Esophagus muscularis mucosa (tissue), 4 donors: ENCODE results near the gene ATP6V1C2. TPM values are rescaled to one million over a fixed set of nuclear protein-coding genes. Genes with fewer than 3 reads are reported as not detected.
"Not testable (repeated sequence)": the region's sequence is repeated elsewhere in the genome, so short reads cannot be mapped to it uniquely, and the experiment has no call there.

ENCODE experiments used
- DNase-seq: peaks from one replicate; pipeline ENCODE4 v3.0.0-alpha.2; 2017; ENCODE audit errors: extremely low spot score
- H3K27ac ChIP-seq, 4 donors: fragments of 200-600 bp; sonication (generic); replicated peaks in 1 of 4; 1 replicate in 3 of 4; 2 replicates in 1 of 4; pipeline ENCODE4 v1.5.1; 2016 to 2019; ENCODE audit warnings: mild to moderate bottlenecking in 1 of 4
- H3K27me3 ChIP-seq, 4 donors: fragments of 200-600 bp; sonication (generic); one replicate each; pipeline versions ENCODE4 v1.5.1 to v1.6.0; 2016 to 2019
- H3K36me3 ChIP-seq, 4 donors: fragments of 200-600 bp; sonication (generic); one replicate each; pipeline ENCODE4 v1.5.1; 2016 to 2019
- H3K4me1 ChIP-seq, 4 donors: fragments of 200-600 bp; sonication (generic); one replicate each; pipeline ENCODE4 v1.5.1; 2016 to 2019
- H3K4me3 ChIP-seq, 4 donors: fragments of 200-600 bp; sonication (generic); 1 replicate in 2 of 4; 2 replicates in 2 of 4; pipeline ENCODE4 v1.5.1; 2016 to 2019; ENCODE audit warnings: mild to moderate bottlenecking in 4 of 4, moderate library complexity in 1 of 4
- H3K9me3 ChIP-seq, 4 donors: fragments of 200-600 bp; sonication (generic); 1 replicate in 3 of 4; 2 replicates in 1 of 4; pipeline ENCODE4 v1.5.1; 2016 to 2019
- EP300 ChIP-seq: sonication (generic); formaldehyde crosslinking; IDR thresholded peaks from one replicate; pipeline ENCODE4 v1.6.1; 2017; ENCODE audit warnings: antibody characterized with exemption
- POLR2A ChIP-seq: fragments of 450-650 bp; IDR thresholded peaks from one replicate; pipeline ENCODE4 v1.6.1; 2017; ENCODE audit warnings: antibody characterized with exemption, moderate library complexity, mild to moderate bottlenecking, low read depth
- POLR2AphosphoS5 ChIP-seq, 2 donors: sonication (generic); formaldehyde crosslinking; IDR thresholded peaks; one replicate each; pipeline ENCODE4 v1.6.1; 2017; ENCODE audit warnings: antibody characterized with exemption in 2 of 2
- WGBS: methylation state at CpG from one replicate; pipeline ENCODE4 v1.1.5; 2018; 5-methylcytosine and 5-hydroxymethylcytosine counted together
- intact Hi-C: fragments of 100-400 bp; cut with DNase I; formaldehyde crosslinking; loops from one replicate; pipeline ENCODE4 v1.15.1; 2023
- total RNA-seq, 4 donors: library from RNA; depleted of rRNA; stranded (reverse); fragments of >200 nt; gene quantifications; one replicate each; pipeline versions ENCODE4 v1.1.0 to v1.2.1, GENCODE V29; 2016
- TF ChIP-seq, protein P1 (sequence below), 3 experiments: fragments of 200-600 bp in 2 of 3; fragments of 450-650 bp in 1 of 3; sonication (generic) in 2 of 3; IDR thresholded peaks; one replicate each; pipeline ENCODE4 v1.5.1; 2017 to 2019; ENCODE audit warnings: antibody characterized with exemption in 3 of 3, mild to moderate bottlenecking in 2 of 3, moderate library complexity in 1 of 3

ATP6V1C2 gene
- total RNA-seq, 4 donors from 2014 or later = 0.17 TPM; not detected in 3

DNA sequence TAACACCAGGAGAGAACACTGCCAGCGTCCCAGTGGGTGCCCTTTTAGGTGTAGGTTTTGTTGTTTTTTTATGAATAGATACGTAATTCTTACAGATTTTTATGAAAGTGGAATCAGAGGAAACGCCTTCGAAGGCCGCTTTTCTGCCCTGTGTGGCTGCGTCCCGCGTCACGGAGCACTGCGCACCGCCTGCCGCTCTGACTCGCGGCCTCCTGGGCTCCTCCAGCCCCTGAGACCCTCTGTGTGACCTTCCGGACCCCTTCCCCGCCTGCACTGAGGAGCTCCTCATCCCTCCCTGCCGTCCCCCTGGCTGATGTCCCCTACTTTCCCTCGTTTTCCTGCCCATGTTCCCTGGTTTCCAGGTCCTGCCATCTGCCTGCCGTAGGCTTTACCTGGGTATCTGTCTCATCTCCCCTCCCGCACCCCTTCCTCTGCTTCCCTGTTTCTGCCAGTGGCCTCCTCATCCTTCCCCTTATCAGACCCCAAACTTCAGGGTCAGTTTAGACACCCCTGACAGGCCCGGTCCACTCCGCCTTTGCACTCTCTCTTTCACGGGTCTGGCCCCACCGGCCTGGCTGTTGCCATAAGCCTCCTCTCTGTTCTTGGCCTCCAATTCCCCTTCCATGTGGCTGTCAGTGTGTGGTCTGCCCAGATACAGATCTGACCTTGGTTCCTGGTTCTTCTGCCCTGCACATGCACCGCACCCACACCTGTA is 58.5 kb downstream of the ATP6V1C2 start:
- intact Hi-C loops = no loop called here
- DNase-seq = no peak
- no peaks in the 10 kb centered on the region for H3K4me1 ChIP-seq
- TF ChIP-seq, protein P1, sequence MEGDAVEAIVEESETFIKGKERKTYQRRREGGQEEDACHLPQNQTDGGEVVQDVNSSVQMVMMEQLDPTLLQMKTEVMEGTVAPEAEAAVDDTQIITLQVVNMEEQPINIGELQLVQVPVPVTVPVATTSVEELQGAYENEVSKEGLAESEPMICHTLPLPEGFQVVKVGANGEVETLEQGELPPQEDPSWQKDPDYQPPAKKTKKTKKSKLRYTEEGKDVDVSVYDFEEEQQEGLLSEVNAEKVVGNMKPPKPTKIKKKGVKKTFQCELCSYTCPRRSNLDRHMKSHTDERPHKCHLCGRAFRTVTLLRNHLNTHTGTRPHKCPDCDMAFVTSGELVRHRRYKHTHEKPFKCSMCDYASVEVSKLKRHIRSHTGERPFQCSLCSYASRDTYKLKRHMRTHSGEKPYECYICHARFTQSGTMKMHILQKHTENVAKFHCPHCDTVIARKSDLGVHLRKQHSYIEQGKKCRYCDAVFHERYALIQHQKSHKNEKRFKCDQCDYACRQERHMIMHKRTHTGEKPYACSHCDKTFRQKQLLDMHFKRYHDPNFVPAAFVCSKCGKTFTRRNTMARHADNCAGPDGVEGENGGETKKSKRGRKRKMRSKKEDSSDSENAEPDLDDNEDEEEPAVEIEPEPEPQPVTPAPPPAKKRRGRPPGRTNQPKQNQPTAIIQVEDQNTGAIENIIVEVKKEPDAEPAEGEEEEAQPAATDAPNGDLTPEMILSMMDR (IDR thresholded peaks at IDR 0.05) = no peak
- TF ChIP-seq POLR2A (no peak), POLR2AphosphoS5 (IDR thresholded peaks at IDR 0.05) (no peak), EP300 (no peak)
- H3K27ac ChIP-seq = no peak overlapping the region
- no peak overlapping the region for H3K4me3 ChIP-seq
- H3K9me3 ChIP-seq = no peaks in the 10 kb centered on the region
- H3K36me3 ChIP-seq = peaks cover 43 to 80% (median 68%) of the 10 kb centered on the region in 4 donors
- 97% methylated on average over 25 of the region's 25 CpGs for WGBS
- H3K27me3 ChIP-seq = no peaks in the 10 kb centered on the region

DNA sequence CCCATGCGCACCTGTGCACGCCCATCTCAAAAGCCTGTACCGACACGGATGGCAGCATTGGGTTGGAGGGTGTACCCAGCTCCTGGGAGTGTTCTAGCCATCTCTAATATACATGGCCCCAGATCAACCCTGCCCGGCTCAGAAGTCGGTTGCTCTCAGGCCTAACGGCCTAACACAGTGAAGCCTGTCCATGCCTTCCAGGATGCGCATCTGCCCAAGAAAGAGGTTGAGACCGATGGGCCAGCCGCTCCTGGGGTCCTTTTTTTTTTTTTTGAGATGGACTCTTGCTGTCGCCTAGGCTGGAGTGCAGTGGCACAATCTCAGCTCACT is 59.0 kb downstream of the ATP6V1C2 start:
- intact Hi-C loops = no loop called here
- no peak overlapping the region for H3K4me3 ChIP-seq
- TF ChIP-seq POLR2A (no peak), POLR2AphosphoS5 (IDR thresholded peaks at IDR 0.05) (no peak), EP300 (no peak)
- TF ChIP-seq, protein P1 (IDR thresholded peaks at IDR 0.05) = no peak
- WGBS = 94% methylated on average over 11 of the region's 11 CpGs
- peaks cover 47 to 85% (median 73%) of the 10 kb centered on the region in 4 donors for H3K36me3 ChIP-seq
- H3K4me1 ChIP-seq = no peaks in the 10 kb centered on the region
- H3K27me3 ChIP-seq = no peaks in the 10 kb centered on the region
- DNase-seq = no peak
- no peaks in the 10 kb centered on the region for H3K9me3 ChIP-seq
- H3K27ac ChIP-seq = no peak overlapping the region

DNA sequence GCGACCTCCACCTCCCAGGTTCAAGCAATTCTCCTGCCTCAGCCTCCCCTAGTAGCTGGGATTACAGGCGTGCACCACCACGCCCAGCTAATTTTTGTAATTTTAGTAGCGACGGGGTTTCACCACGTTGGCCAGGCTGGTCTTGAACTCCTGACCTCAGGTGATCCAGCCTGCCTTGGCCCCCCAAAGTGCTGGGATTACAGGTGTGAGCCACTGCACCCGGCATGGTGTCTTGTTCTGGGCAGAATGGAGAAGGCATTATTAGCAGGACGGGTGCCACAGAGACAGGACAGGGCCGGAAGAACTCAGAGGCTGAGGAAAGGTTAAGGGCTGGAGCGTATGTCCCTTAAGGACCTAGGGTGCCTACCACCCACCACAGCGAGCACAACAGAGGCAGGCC is 59.4 kb downstream of the ATP6V1C2 start:
- H3K4me1 ChIP-seq, H3K9me3 ChIP-seq, DNase-seq, intact Hi-C loops, H3K4me3 ChIP-seq, H3K27me3 ChIP-seq, H3K27ac ChIP-seq: not testable (repeated sequence)
- 95% methylated on average over 11 of the region's 11 CpGs for WGBS
- peaks cover 51 to 89% (median 77%) of the 10 kb centered on the region in 4 donors for H3K36me3 ChIP-seq

DNA sequence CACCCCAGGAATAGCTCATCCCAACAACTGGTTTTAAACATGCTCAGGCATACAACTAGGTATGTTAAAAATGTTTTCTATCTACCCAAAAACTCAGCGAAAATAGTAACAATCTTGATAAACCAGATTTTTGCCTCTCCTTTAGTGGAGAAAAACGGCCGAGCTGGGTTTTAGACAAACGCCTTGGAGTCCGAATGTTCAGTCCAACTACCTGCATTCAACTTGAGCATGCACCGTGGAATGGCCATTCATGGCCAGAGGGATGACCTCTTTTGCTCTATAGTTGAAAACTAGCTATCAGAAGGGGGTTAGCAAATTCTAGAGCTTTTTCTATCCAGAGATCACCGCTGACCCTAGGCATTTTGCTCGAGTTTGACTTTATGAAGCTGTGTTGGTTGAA is 60.3 kb downstream of the ATP6V1C2 start:
- intact Hi-C loops = no loop called here
- H3K36me3 ChIP-seq = peaks cover 60 to 98% (median 86%) of the 10 kb centered on the region in 4 donors
- 94% methylated on average over 8 of the region's 8 CpGs for WGBS
- H3K4me3 ChIP-seq = no peak overlapping the region
- no peak overlapping the region for H3K27ac ChIP-seq
- H3K27me3 ChIP-seq = no peaks in the 10 kb centered on the region
- no peak for TF ChIP-seq EP300
- TF ChIP-seq POLR2A = no peak
- H3K4me1 ChIP-seq = no peaks in the 10 kb centered on the region
- no peak for DNase-seq
- no peaks in the 10 kb centered on the region for H3K9me3 ChIP-seq

DNA sequence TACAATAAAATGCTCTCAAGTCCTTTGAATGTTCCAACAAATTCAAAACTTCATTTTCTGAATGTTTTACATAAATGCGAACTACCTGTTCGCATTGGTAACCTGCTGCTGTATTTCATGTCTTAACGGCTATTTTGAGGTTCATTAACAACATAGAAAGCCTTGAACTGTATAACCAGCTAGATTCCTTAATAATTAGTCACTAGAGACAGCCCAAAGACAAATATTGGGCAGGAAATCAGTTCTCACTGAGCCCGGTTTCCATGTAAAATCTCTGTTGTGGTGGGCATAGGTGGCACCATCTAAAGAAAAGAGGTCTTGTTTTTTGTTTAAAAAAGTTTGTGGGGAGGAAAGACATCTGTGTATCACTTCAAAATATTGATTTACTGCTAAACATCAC is 62.0 kb downstream of the ATP6V1C2 start:
- WGBS = 82% methylated on average over 4 of the region's 4 CpGs
- H3K4me3 ChIP-seq = no peak overlapping the region
- H3K4me1 ChIP-seq = no peaks in the 10 kb centered on the region
- peaks cover 74 to 99% (median 91%) of the 10 kb centered on the region in 4 donors for H3K36me3 ChIP-seq
- intact Hi-C loops = no loop called here
- TF ChIP-seq POLR2A (no peak), EP300 (no peak), POLR2AphosphoS5 (IDR thresholded peaks at IDR 0.05) (no peak)
- TF ChIP-seq, protein P1 (IDR thresholded peaks at IDR 0.05) = no peak
- H3K27ac ChIP-seq = no peak overlapping the region
- no peaks in the 10 kb centered on the region for H3K27me3 ChIP-seq
- H3K9me3 ChIP-seq = no peaks in the 10 kb centered on the region
- no peak for DNase-seq

DNA sequence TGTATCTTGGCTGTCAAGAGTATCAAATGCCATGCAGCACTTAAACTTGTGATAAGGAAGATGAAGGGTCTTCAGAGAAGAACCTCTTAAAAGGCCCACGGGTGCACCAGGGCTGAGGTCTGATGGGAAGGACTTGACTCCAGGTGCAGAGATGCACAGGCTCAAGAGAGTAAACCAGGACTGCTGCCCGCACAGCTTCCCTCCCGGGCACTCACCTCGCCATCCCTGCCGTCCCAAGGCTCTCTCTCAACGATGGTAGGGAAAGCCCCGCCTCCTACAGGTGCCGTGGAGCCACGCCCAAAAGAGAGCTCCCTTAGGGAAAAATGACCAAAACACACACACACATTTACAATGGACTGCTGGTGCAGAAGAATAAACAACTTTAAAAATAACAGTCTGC is 63.3 kb downstream of the ATP6V1C2 start:
- no peaks in the 10 kb centered on the region for H3K27me3 ChIP-seq
- WGBS = 86% methylated on average over 9 of the region's 9 CpGs
- no peaks in the 10 kb centered on the region for H3K4me1 ChIP-seq
- no peak overlapping the region for H3K27ac ChIP-seq
- no peaks in the 10 kb centered on the region for H3K9me3 ChIP-seq
- intact Hi-C loops = no loop called here
- no peak overlapping the region for H3K4me3 ChIP-seq
- peaks cover 85 to 100% (median 97%) of the 10 kb centered on the region in 4 donors for H3K36me3 ChIP-seq
- TF ChIP-seq, protein P1 (IDR thresholded peaks at IDR 0.05) = no peak
- TF ChIP-seq POLR2A = no peak
- TF ChIP-seq POLR2AphosphoS5 (IDR thresholded peaks at IDR 0.05) = no peak
- TF ChIP-seq EP300 = no peak
- DNase-seq = no peak
